HEK293T (cell line): ENCODE results near the gene SEH1L.

Experiments
- CTCF ChIA-PET: fragments of 350-600 bp; formaldehyde crosslinking; extraction: SDS; loops from one replicate; lab custom pipeline; 2021; ENCODE audit warnings: antibody characterized with exemption, inconsistent platforms; lab: Yijun Ruan, JAX
- POLR2A ChIA-PET: fragments of 350-600 bp; formaldehyde crosslinking; extraction: SDS; loops from one replicate; lab custom pipeline; 2020; ENCODE audit warnings: antibody characterized with exemption, inconsistent platforms; lab: Yijun Ruan, JAX
- DNase-seq: peaks from one replicate; pipeline ENCODE4 v3.0.0; 2012; ENCODE audit warnings: mixed read lengths; ENCODE audit errors: extremely low spot score
- ARNT ChIP-seq: fragments of 450-650 bp; IDR thresholded peaks from 2 replicates; pipeline ENCODE4 v1.6.1; 2017; ENCODE audit warnings: mild to moderate bottlenecking
- BHLHE40 ChIP-seq: fragments of 450-650 bp; IDR thresholded peaks from 2 replicates; pipeline ENCODE4 v1.6.1; 2016; ENCODE audit warnings: mild to moderate bottlenecking, moderate library complexity, borderline replicate concordance
- CTBP1 ChIP-seq: fragments of 450-650 bp; IDR thresholded peaks from 2 replicates; pipeline ENCODE4 v1.6.1; 2016; ENCODE audit warnings: borderline replicate concordance
- ELF4 ChIP-seq: fragments of 450-650 bp; IDR thresholded peaks from 2 replicates; pipeline ENCODE4 v1.6.1; 2017; ENCODE audit warnings: antibody characterized with exemption
- FOXA1 ChIP-seq: fragments of 450-650 bp; IDR thresholded peaks from 2 replicates; pipeline ENCODE4 v1.6.1; 2016; ENCODE audit warnings: mild to moderate bottlenecking
- FOXK2 ChIP-seq: fragments of 450-650 bp; IDR thresholded peaks from 2 replicates; pipeline ENCODE4 v1.6.1; 2016; ENCODE audit warnings: mild to moderate bottlenecking
- FOXM1 ChIP-seq: fragments of 450-650 bp; IDR thresholded peaks from 2 replicates; pipeline ENCODE4 v1.6.1; 2017; ENCODE audit warnings: mild to moderate bottlenecking, borderline replicate concordance
- HDGF ChIP-seq: fragments of 450-650 bp; IDR thresholded peaks from 2 replicates; pipeline ENCODE4 v1.6.1; 2017; ENCODE audit warnings: antibody characterized with exemption, borderline replicate concordance
- L3MBTL2 ChIP-seq: fragments of 450-650 bp; conservative IDR thresholded peaks from 2 replicates; pipeline ENCODE4 v1.6.1; 2016; ENCODE audit warnings: mild to moderate bottlenecking
- LEF1 ChIP-seq: fragments of 450-650 bp; IDR thresholded peaks from 2 replicates; pipeline ENCODE4 v1.6.1; 2017; ENCODE audit warnings: mild to moderate bottlenecking, borderline replicate concordance
- NFRKB ChIP-seq: fragments of 450-650 bp; IDR thresholded peaks from 2 replicates; pipeline ENCODE4 v1.6.1; 2016; ENCODE audit warnings: mild to moderate bottlenecking, moderate library complexity
- PKNOX1 ChIP-seq: fragments of 450-650 bp; IDR thresholded peaks from 2 replicates; pipeline ENCODE4 v1.6.1; 2016
- SP1 ChIP-seq: fragments of 450-650 bp; IDR thresholded peaks from 2 replicates; pipeline ENCODE4 v1.6.1; 2017
- SUZ12 ChIP-seq: fragments of 450-650 bp; IDR thresholded peaks from 2 replicates; pipeline ENCODE4 v1.6.1; 2016; ENCODE audit warnings: mild to moderate bottlenecking
- TARDBP ChIP-seq: fragments of 450-650 bp; IDR thresholded peaks from 2 replicates; pipeline ENCODE4 v1.6.1; 2016
- ZNF384 ChIP-seq: fragments of 450-650 bp; IDR thresholded peaks from 2 replicates; pipeline ENCODE4 v1.6.1; 2016

The SEH1L gene

GRCh38 chr18:13007248-13007560 is 59.4 kb downstream of the SEH1L start:
- POLR2A ChIA-PET, result interaction anchor here (1.5 kb wide), 1 partner anchor 16 kb away, joined by 6 read pairs; the partner anchor contains the start of gene CEP192
- no peak for TF ChIP-seq SP1
- no peak for TF ChIP-seq ELF4
- no peak for TF ChIP-seq TARDBP
- TF ChIP-seq BHLHE40, result no peak
- no peak for TF ChIP-seq PKNOX1
- TF ChIP-seq L3MBTL2, result no peak
- no peak for TF ChIP-seq CTBP1
- no peak for TF ChIP-seq SUZ12
- CTCF ChIA-PET, result no interaction called here

GRCh38 chr18:13011719-13012118 is 63.9 kb downstream of the SEH1L start:
- POLR2A ChIA-PET, result no interaction called here
- no peak for DNase-seq
- no peak for TF ChIP-seq ARNT
- no peak for TF ChIP-seq PKNOX1
- TF ChIP-seq FOXA1, result no peak
- no peak for TF ChIP-seq TARDBP
- no peak for TF ChIP-seq SUZ12
- TF ChIP-seq ZNF384, result no peak
- TF ChIP-seq L3MBTL2, result no peak
- no peak for TF ChIP-seq HDGF
- TF ChIP-seq BHLHE40, result no peak
- no peak for TF ChIP-seq NFRKB
- no peak for TF ChIP-seq SP1
- TF ChIP-seq FOXM1, result no peak
- TF ChIP-seq LEF1, result no peak
- TF ChIP-seq ELF4, result no peak
- TF ChIP-seq CTBP1, result no peak
- no peak for TF ChIP-seq FOXK2
- CTCF ChIA-PET, result no interaction called here

More at GRCh38 chr18:13007248-13007560, 59.4 kb downstream of the SEH1L start:
- no peak for DNase-seq

GRCh38 chr18:13014232-13014631 is 66.4 kb downstream of the SEH1L start:
- CTCF ChIA-PET, result no interaction called here
- TF ChIP-seq PKNOX1 (no peak), TARDBP (no peak), SP1 (no peak), ZNF384 (no peak), SUZ12 (no peak), ARNT (no peak), FOXA1 (no peak), L3MBTL2 (no peak), FOXK2 (no peak), ELF4 (no peak), HDGF (no peak)
- DNase-seq, result no peak
- POLR2A ChIA-PET, result no interaction called here

- TF ChIP-seq PKNOX1 (no peak), SUZ12 (no peak)
- CTCF ChIA-PET, result interaction anchor here (0.8 kb wide), 1 partner anchor 15 kb away, joined by 3 read pairs; no protein-coding TSS in a partner anchor
- POLR2A ChIA-PET, result no interaction called here
- no peak for DNase-seq
Observed at GRCh38 chr18:13014818-13015217, 67.0 kb downstream of the SEH1L start.

- CTCF ChIA-PET, result no interaction called here
Observed at GRCh38 chr18:13017247-13017875, 69.5 kb downstream of the SEH1L start.

More at GRCh38 chr18:13017247-13017875, 69.5 kb downstream of the SEH1L start:
- TF ChIP-seq BHLHE40 (no peak), FOXK2 (no peak), PKNOX1 (no peak), FOXA1 (no peak), SP1 (no peak), ARNT (no peak), LEF1 (no peak), HDGF (no peak), ZNF384 (no peak), TARDBP (no peak), L3MBTL2 (no peak), NFRKB (no peak), CTBP1 (no peak)
- no peak for DNase-seq
- POLR2A ChIA-PET, result no interaction called here
